Skeletal muscle tissue (tissue), 4 donors: ENCODE measurements around the gene C11orf21. TPM values are rescaled to one million over a fixed set of nuclear protein-coding genes. Genes with fewer than 3 reads are reported as not detected.

Experiments used
- H3K27ac ChIP-seq: one replicate; pipeline ENCODE4 v1.7.0; 2013; ENCODE audit warnings: mild to moderate bottlenecking, low read depth, low read length, inconsistent platforms
- H3K27me3 ChIP-seq, 3 donors: one replicate each; pipeline ENCODE4 v1.7.0; 2013; ENCODE audit warnings: low read length in 3 of 3; ENCODE audit not compliant: control insufficient read depth in 3 of 3, insufficient read depth in 3 of 3
- H3K36me3 ChIP-seq, 3 donors: one replicate each; pipeline ENCODE4 v1.7.0; 2013; ENCODE audit warnings: low read length in 3 of 3; ENCODE audit not compliant: control insufficient read depth in 3 of 3, insufficient read depth in 3 of 3
- H3K4me1 ChIP-seq, 3 donors: one replicate each; pipeline ENCODE4 v1.7.0; 2013; ENCODE audit warnings: low read length in 3 of 3, mild to moderate bottlenecking in 3 of 3; ENCODE audit not compliant: control insufficient read depth in 3 of 3, insufficient read depth in 3 of 3
- H3K4me3 ChIP-seq, 3 donors: one replicate each; pipeline ENCODE4 v1.7.0; 2013; ENCODE audit warnings: low read length in 3 of 3
- H3K9ac ChIP-seq, 3 donors: one replicate each; pipeline ENCODE4 v1.7.0; 2013; ENCODE audit warnings: low read length in 3 of 3, mild to moderate bottlenecking in 3 of 3, moderate library complexity in 2 of 3, low read depth in 1 of 3
- H3K9me3 ChIP-seq, 3 donors: one replicate each; pipeline ENCODE4 v1.7.0; 2013; ENCODE audit warnings: low read length in 3 of 3; ENCODE audit not compliant: control insufficient read depth in 3 of 3
- total RNA-seq: library from RNA; depleted of rRNA; stranded (reverse); fragments of >200 nt; gene quantifications from one replicate; pipeline ENCODE4 v1.2.3, GENCODE V29; 2014
- donor health status: Osteomylitis.

Gene C11orf21
- total RNA-seq, 1 donor from 2014 or later, result 1.6 TPM

GRCh38 chr11:2325123-2325522, 23.4 kb upstream of the C11orf21 start:
- H3K9me3 ChIP-seq, result no peaks in the 10 kb centered on the region
- peak overlapping the region; percentile 3 for H3K27ac ChIP-seq
- H3K27me3 ChIP-seq, result no peaks in the 10 kb centered on the region
- H3K36me3 ChIP-seq, result no peaks in the 10 kb centered on the region
- peaks cover 0 to 13% (median 7%) of the 10 kb centered on the region in 3 donors for H3K4me1 ChIP-seq
- H3K4me3 ChIP-seq, result no peak overlapping the region
- H3K9ac ChIP-seq, result peak overlapping the region in 1 of 3 donors; percentile 5

GRCh38 chr11:2321311-2321683, 19.6 kb upstream of the C11orf21 start:
- Histone ChIP-seq H3K9ac (no peak overlapping the region), H3K4me3 (no peak overlapping the region), H3K36me3 (no peaks in the 10 kb centered on the region), H3K4me1 (peaks cover 0 to 13% (median 7%) of the 10 kb centered on the region in 3 donors), H3K27ac (no peak overlapping the region), H3K9me3 (peaks cover 2 to 3% (median 2%) of the 10 kb centered on the region in 3 donors), H3K27me3 (no peaks in the 10 kb centered on the region)

GRCh38 chr11:2320568-2321310, 19.0 kb upstream of the C11orf21 start:
- Histone ChIP-seq H3K9ac (no peak overlapping the region), H3K9me3 (peaks cover 2 to 3% (median 2%) of the 10 kb centered on the region in 3 donors), H3K27ac (no peak overlapping the region), H3K4me3 (no peak overlapping the region), H3K4me1 (peaks cover 0 to 7% (median 7%) of the 10 kb centered on the region in 3 donors), H3K27me3 (no peaks in the 10 kb centered on the region), H3K36me3 (no peaks in the 10 kb centered on the region)

- no peak overlapping the region for H3K4me3 ChIP-seq
Measured at GRCh38 chr11:2319791-2320472, 18.2 kb upstream of the C11orf21 start.

GRCh38 chr11:2318707-2319106, 17.0 kb upstream of the C11orf21 start:
- Histone ChIP-seq H3K36me3 (no peaks in the 10 kb centered on the region), H3K27ac (no peak overlapping the region), H3K9ac (no peak overlapping the region), H3K4me3 (no peak overlapping the region), H3K4me1 (peaks cover 4 to 11% (median 11%) of the 10 kb centered on the region in 3 donors), H3K27me3 (no peaks in the 10 kb centered on the region), H3K9me3 (peaks cover 2 to 3% (median 2%) of the 10 kb centered on the region in 3 donors)

More at GRCh38 chr11:2319791-2320472, 18.2 kb upstream of the C11orf21 start:
- Histone ChIP-seq H3K9ac (no peak overlapping the region), H3K36me3 (no peaks in the 10 kb centered on the region), H3K4me1 (peaks cover under 1 to 2% (median 2%) of the 10 kb centered on the region in 3 donors), H3K9me3 (peaks cover 2 to 3% (median 2%) of the 10 kb centered on the region in 3 donors), H3K27ac (no peak overlapping the region), H3K27me3 (no peaks in the 10 kb centered on the region)

- Histone ChIP-seq H3K36me3 (no peaks in the 10 kb centered on the region), H3K27me3 (no peaks in the 10 kb centered on the region), H3K9ac (no peak overlapping the region), H3K27ac (no peak overlapping the region), H3K9me3 (peaks cover 2 to 3% (median 2%) of the 10 kb centered on the region in 3 donors), H3K4me3 (no peak overlapping the region), H3K4me1 (peaks cover 4 to 11% (median 11%) of the 10 kb centered on the region in 3 donors)
Measured at GRCh38 chr11:2318123-2318522, 16.4 kb upstream of the C11orf21 start.

GRCh38 chr11:2317354-2318050, 15.8 kb upstream of the C11orf21 start:
- Histone ChIP-seq H3K9me3 (peaks cover 2 to 3% (median 2%) of the 10 kb centered on the region in 3 donors), H3K36me3 (no peaks in the 10 kb centered on the region), H3K27ac (no peak overlapping the region)

GRCh38 chr11:2316963-2317244, 15.2 kb upstream of the C11orf21 start:
- H3K27me3 ChIP-seq, result no peaks in the 10 kb centered on the region
- H3K27ac ChIP-seq, result no peak overlapping the region
- H3K36me3 ChIP-seq, result no peaks in the 10 kb centered on the region
- H3K9me3 ChIP-seq, result peaks cover 2 to 3% (median 2%) of the 10 kb centered on the region in 3 donors
- no peak overlapping the region for H3K4me3 ChIP-seq
- no peak overlapping the region for H3K9ac ChIP-seq
- H3K4me1 ChIP-seq, result peaks cover 4 to 14% (median 11%) of the 10 kb centered on the region in 3 donors

More at GRCh38 chr11:2317354-2318050, 15.8 kb upstream of the C11orf21 start:
- H3K27me3 ChIP-seq, result no peaks in the 10 kb centered on the region
- no peak overlapping the region for H3K9ac ChIP-seq
- H3K4me1 ChIP-seq, result peaks cover 4 to 11% (median 11%) of the 10 kb centered on the region in 3 donors
- H3K4me3 ChIP-seq, result no peak overlapping the region

GRCh38 chr11:2316169-2316962, 14.6 kb upstream of the C11orf21 start:
- no peak overlapping the region for H3K27ac ChIP-seq
- no peak overlapping the region for H3K4me3 ChIP-seq
- peaks cover 4 to 14% (median 11%) of the 10 kb centered on the region in 3 donors for H3K4me1 ChIP-seq
- no peaks in the 10 kb centered on the region for H3K27me3 ChIP-seq
- H3K36me3 ChIP-seq, result no peaks in the 10 kb centered on the region
- no peak overlapping the region for H3K9ac ChIP-seq
- H3K9me3 ChIP-seq, result peaks cover 2 to 3% (median 2%) of the 10 kb centered on the region in 3 donors
